ENCODE data around the gene SHISA5. TPM values are rescaled to one million over a fixed set of nuclear protein-coding genes. Genes with fewer than 3 reads are reported as not detected.

The SHISA5 gene
- total RNA-seq, 1 donor from 2014 or later, result 142 TPM

- intact Hi-C loops (cut with micrococcal nuclease), result no loop called here
Measured at GRCh38 chr3:48419597-48419996, 84.4 kb downstream of the SHISA5 start.

- intact Hi-C loops (cut with micrococcal nuclease), result no loop called here
Measured at GRCh38 chr3:48419149-48419548, 84.8 kb downstream of the SHISA5 start.

GRCh38 chr3:48418651-48419050 is 85.3 kb downstream of the SHISA5 start:
- intact Hi-C loops (cut with micrococcal nuclease), result no loop called here

- intact Hi-C loops (cut with micrococcal nuclease), result no loop called here
Measured at GRCh38 chr3:48418140-48418539, 85.8 kb downstream of the SHISA5 start.

Other genes with a start within 250 kb of the SHISA5 start
- gene NME6, start 202.8 kb downstream of the SHISA5 start, total RNA-seq, result 31.7 and 34.5 TPM in 2 replicates
- gene SPINK8, start 170.5 kb downstream of the SHISA5 start, total RNA-seq, result not detected in 2 replicates
- not detected in 2 replicates for gene FBXW12, start 132.0 kb downstream of the SHISA5 start, total RNA-seq
- gene PLXNB1, start 74.1 kb downstream of the SHISA5 start, total RNA-seq, result 1.6 and 1.9 TPM in 2 replicates
- 14.2 and 16.4 TPM in 2 replicates for gene CCDC51, start 64.1 kb downstream of the SHISA5 start, total RNA-seq
- 289 and 303 TPM in 2 replicates for gene TMA7, start 63.9 kb downstream of the SHISA5 start, total RNA-seq
- 17.2 and 17.4 TPM in 2 replicates for gene ATRIP, start 57.4 kb downstream of the SHISA5 start, total RNA-seq
- 7.7 and 8.3 TPM in 2 replicates for gene PFKFB4, start 52.6 kb upstream of the SHISA5 start, total RNA-seq
- gene UCN2, start 59.6 kb upstream of the SHISA5 start, total RNA-seq, result not detected in 2 replicates
- 1.1 and 1.5 TPM in 2 replicates for gene COL7A1, start 91.2 kb upstream of the SHISA5 start, total RNA-seq
- 180 and 183 TPM in 2 replicates for gene UQCRC1, start 105.5 kb upstream of the SHISA5 start, total RNA-seq
- 0.77 and 1.4 TPM in 2 replicates for gene TMEM89, start 117.6 kb upstream of the SHISA5 start, total RNA-seq
- 43.7 and 47.3 TPM in 2 replicates for gene SLC26A6, start 131.3 kb upstream of the SHISA5 start, total RNA-seq
- 11.1 and 11.2 TPM in 2 replicates for gene CELSR3, start 158.7 kb upstream of the SHISA5 start, total RNA-seq
- gene NCKIPSD, start 181.7 kb upstream of the SHISA5 start, total RNA-seq, result 34.1 and 37.8 TPM in 2 replicates
- 59.3 and 59.9 TPM in 2 replicates for gene IP6K2, start 213.0 kb upstream of the SHISA5 start, total RNA-seq

All from T-helper 2 cell treated with Interferon-gamma antibody and Interleukin-4, amounts not matched to agents 100 ng/mL and 5 ng/mL, for 36 hours (primary cell).